ENCODE data around the gene UTP4.

The UTP4 gene

GRCh38 chr16:69176033-69176800 is 43.8 kb downstream of the UTP4 start:
- DNase-seq (ENCODE audit: low read depth) = no peak

- DNase-seq (ENCODE audit: low read depth) = no peak
These were observed 47.0 kb downstream of the UTP4 start for GRCh38 chr16:69179328-69180010.

- DNase-seq (ENCODE audit: low read depth) = no peak
These were observed 47.5 kb downstream of the UTP4 start for GRCh38 chr16:69180011-69180338.

- no peak for DNase-seq (ENCODE audit: low read depth)
These were observed 50.4 kb downstream of the UTP4 start for GRCh38 chr16:69182730-69183416.

GRCh38 chr16:69186642-69187445 is 54.4 kb downstream of the UTP4 start, which contains the start of gene SNTB2:
Gene SNTB2, plus strand, starts transcription at chr16:69187164. Its CDS starts 3 bp downstream, at chr16:69187167.
- DNase-seq (ENCODE audit: low read depth) = peak; percentile 68

GRCh38 chr16:69187446-69188235 is 55.2 kb downstream of the UTP4 start:
- DNase-seq (ENCODE audit: low read depth) = peak; percentile 26

- no peak for DNase-seq (ENCODE audit: low read depth)
These were observed 55.7 kb downstream of the UTP4 start for GRCh38 chr16:69188236-69188549.

- DNase-seq (ENCODE audit: low read depth) = no peak
These were observed 56.3 kb downstream of the UTP4 start for GRCh38 chr16:69188716-69189115.

- DNase-seq (ENCODE audit: low read depth) = no peak
These were observed 57.7 kb downstream of the UTP4 start for GRCh38 chr16:69190046-69190588.

GRCh38 chr16:69190598-69190997 is 58.1 kb downstream of the UTP4 start:
- no peak for DNase-seq (ENCODE audit: low read depth)

GRCh38 chr16:69191136-69191535 is 58.7 kb downstream of the UTP4 start:
- DNase-seq (ENCODE audit: low read depth) = no peak

- DNase-seq (ENCODE audit: low read depth) = no peak
These were observed 61.4 kb downstream of the UTP4 start for GRCh38 chr16:69193855-69194254.

GRCh38 chr16:69194488-69194887 is 62.0 kb downstream of the UTP4 start:
- DNase-seq (ENCODE audit: low read depth) = no peak

GRCh38 chr16:69195369-69196029 is 63.0 kb downstream of the UTP4 start:
- no peak for DNase-seq (ENCODE audit: low read depth)

- no peak for DNase-seq (ENCODE audit: low read depth)
These were observed 65.1 kb downstream of the UTP4 start for GRCh38 chr16:69197573-69197972.

GRCh38 chr16:69199382-69199781 is 66.9 kb downstream of the UTP4 start:
- no peak for DNase-seq (ENCODE audit: low read depth)

GRCh38 chr16:69201291-69201690 is 68.8 kb downstream of the UTP4 start:
- no peak for DNase-seq (ENCODE audit: low read depth)

- DNase-seq (ENCODE audit: low read depth) = no peak
These were observed 69.3 kb downstream of the UTP4 start for GRCh38 chr16:69201787-69202186.

GRCh38 chr16:69204172-69204571 is 71.7 kb downstream of the UTP4 start:
- DNase-seq (ENCODE audit: low read depth) = no peak

- DNase-seq (ENCODE audit: low read depth) = no peak
These were observed 77.3 kb downstream of the UTP4 start for GRCh38 chr16:69209735-69210134.

GRCh38 chr16:69217433-69217832 is 85.0 kb downstream of the UTP4 start:
- no peak for DNase-seq (ENCODE audit: low read depth)

All from activated T-cell treated with anti-CD3 and anti-CD28 coated beads for 24 hours (primary cell).